Cardiac septum (tissue), 1 donor: ENCODE data around the gene RTEL1. TPM values are rescaled to one million over a fixed set of nuclear protein-coding genes. Genes with fewer than 3 reads are reported as not detected.
A peak's percentile ranks its signal among the peaks of the same experiment; 100 is the strongest.
"Not testable (repeated sequence)": the region's sequence is repeated elsewhere in the genome, so short reads cannot be mapped to it uniquely, and the experiment has no call there.

Experiments used
- DNase-seq: peaks from one replicate; pipeline ENCODE4 v3.0.0-alpha.2; 2020; ENCODE audit warnings: low spot score
- intact Hi-C: fragments of 100-400 bp; cut with DNase I; formaldehyde crosslinking; loops from one replicate; pipeline ENCODE4 v1.14.0; 2022
- total RNA-seq: library from RNA; stranded (reverse); fragmentation: NEBNext Ultra II Directional; extraction: Animal tissue kit (Norgen Biotek cat#: 25700); gene quantifications from one replicate; pipeline ENCODE4 v1.2.1, GENCODE V29; 2021
- donor health status: DM: no; HTN: no; CAD: no.

RTEL1 gene
- total RNA-seq, 1 donor from 2014 or later: 10.5 TPM

GRCh38 chr20:63663332-63664066 is 5.4 kb downstream of the RTEL1 start:
- no peak for DNase-seq
- intact Hi-C loops: no loop called here

DNA sequence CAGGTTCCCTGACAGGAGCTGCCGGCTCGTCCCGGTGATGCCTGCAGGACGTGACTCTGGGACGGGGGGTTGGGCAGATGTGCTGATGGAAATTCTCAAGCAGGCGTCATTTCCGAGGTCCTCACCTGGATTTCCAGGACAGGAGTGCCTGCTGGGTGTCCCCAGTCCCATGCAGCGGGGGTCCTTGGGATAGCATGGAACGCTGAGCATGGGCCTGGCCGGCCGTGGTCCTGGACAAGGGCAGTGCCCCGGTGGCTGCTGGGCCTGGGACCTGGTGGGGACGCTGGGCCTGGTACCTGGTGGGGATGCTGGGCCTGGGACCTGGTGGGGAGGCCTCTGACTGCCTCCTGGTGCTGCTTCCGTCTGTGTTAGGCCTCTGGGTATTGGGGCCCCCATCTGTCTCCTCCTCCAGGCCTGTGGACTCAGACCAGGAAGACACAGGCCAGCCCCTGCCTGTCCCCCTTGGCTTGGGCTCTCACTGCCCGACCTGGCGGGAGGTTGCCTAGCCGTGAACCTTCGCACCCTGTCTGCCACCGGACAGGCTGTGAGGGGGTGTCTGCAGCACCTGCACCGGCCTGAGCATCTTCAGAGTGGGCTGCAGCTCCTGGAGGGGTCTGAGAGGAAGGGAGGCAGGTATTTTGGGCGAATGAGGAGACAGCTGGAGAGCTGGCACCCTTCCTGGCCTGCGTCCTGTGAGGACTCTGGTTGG is 6.2 kb downstream of the RTEL1 start:
- no peak for DNase-seq
- intact Hi-C loops: no loop called here

DNA sequence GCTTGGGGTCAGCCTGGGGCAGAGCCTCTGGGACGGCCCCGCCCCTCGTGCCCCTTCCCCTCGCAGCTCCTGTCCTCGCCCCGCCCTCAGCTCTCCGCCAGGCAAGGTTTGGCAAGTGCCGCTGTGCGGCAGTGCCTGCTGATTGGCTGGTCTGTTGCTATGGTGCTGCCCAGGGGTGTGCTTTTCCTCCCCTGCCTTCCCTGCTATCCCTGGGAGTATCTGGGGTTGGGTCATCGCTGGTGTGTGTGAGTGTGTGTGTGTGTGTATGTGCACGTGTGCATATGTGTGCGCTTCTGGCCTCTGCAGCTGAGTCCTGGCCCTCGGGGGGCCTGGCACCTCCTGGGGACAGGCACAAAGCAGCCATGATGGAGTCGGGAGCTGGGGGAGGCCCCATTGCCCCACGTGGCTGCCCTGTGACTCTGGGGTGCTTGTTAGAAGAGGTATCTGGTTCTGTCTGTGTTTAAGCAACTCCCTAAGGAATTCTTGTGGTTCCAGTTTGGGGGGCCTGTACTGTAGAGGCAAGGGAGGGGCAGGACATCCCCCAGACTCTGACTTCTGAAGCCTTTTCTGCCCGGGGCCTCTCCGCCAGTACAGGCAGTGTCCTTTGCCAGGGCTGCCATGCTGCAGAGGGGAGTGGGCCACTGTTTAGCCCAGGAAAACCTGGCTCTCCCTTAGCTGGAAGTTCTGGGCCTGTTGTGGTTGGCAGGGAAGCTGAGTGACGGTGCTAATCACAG is 6.9 kb downstream of the RTEL1 start:
- intact Hi-C loops: no loop called here

DNA sequence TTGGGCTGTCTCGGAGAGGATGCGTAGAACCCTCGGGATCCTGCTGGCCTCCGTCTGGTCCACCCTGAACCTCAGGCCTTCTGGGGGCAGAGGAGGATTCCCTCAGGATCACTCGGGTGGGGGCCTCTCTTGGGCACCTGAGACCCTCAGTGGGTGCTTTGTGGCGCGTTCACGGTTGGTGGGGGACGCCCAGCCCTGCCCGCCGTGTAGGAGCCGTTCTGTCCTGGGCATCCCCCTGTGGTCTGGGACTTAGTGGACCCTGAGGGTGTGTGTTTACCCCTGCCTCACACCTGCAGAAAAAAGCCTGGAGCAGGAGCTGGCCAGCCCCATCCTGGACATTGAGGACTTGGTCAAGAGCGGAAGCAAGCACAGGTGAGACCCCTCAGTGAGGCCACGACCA is 7.6 kb downstream of the RTEL1 start:
- intact Hi-C loops: no loop called here
- DNase-seq: no peak

More for the DNA sequence above, 6.9 kb downstream of the RTEL1 start:
- no peak for DNase-seq

DNA sequence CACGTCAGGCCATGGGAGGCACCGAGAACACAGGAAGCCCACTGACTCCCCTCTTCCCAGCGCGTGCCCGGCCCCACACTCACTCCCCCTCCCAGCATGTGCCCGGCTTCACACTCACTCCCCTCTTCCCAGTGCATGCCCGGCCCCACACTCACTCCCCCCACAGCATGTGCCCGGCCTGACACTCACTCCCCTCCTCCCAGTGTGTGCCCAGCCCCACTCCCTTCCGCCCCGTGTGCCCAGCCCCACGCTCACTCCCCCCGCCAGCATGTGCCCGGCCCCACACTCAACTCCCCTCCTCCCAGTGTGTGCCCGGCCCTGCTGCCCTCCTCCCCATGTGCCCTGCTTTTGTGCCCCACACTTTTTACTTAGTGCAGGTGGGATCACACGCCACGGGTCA is 9.7 kb downstream of the RTEL1 start:
- intact Hi-C loops: no loop called here
- DNase-seq: no peak

DNA sequence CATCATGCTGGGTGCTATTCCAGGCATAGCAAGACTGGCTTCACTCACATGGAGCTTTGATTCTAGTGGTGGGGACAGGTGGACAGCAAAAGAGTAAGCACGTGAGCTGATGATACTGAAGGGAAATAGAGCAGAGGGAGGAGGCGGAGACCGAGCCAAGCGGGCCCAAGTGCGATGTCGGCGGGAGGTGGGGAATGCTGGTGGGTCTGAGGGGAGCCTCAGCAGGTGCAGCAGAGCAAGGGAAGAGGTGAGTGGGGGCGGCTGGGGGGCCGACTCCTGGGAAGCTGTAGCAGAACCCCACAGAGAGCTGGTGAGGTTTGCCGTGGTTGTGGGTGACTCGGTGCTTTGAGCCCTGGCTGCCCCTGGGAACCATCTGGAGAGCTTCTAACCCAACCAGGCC is 10.2 kb downstream of the RTEL1 start:
- intact Hi-C loops: no loop called here
- no peak for DNase-seq

DNA sequence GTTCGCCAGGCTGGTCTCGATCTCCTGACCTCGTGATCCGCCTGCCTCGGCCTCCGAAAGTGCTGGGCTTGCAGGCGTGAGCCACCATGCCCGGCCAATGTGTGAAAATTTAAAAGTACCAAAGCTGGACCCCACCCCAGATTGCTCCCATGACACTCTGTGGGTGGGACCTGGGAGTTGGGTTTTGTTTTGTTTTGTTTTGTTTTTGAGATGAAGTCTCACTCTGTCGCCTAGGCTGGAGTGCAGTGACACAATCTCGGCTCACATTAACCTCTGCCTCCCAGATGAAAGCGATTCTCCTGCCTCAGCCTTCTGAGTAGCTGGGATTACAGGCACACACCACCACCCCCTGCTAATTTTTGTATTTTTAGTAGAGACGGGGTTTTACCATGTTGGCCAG is 13.6 kb downstream of the RTEL1 start:
- DNase-seq, intact Hi-C loops: not testable (repeated sequence)

GRCh38 chr20:63672666-63673065 is 14.6 kb downstream of the RTEL1 start:
- intact Hi-C loops: no loop called here
- no peak for DNase-seq

DNA sequence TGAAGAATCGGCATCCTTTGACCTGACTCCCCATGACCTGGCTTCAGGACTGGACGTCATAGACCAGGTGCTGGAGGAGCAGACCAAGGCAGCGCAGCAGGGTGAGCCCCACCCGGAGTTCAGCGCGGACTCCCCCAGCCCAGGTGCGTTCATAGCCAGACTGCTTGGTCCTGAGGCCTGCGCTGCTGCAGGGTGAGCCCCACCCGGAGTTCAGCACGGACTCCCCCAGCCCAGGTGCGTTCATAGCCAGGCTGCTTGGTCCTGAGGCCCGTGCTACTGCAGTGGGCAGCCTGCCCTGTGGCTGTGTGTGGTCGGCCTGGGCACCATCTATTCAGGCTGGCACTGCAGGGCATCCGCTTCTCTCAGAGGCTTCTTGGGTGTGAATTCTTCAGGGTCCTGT is 15.8 kb downstream of the RTEL1 start:
- intact Hi-C loops: no loop called here

DNA sequence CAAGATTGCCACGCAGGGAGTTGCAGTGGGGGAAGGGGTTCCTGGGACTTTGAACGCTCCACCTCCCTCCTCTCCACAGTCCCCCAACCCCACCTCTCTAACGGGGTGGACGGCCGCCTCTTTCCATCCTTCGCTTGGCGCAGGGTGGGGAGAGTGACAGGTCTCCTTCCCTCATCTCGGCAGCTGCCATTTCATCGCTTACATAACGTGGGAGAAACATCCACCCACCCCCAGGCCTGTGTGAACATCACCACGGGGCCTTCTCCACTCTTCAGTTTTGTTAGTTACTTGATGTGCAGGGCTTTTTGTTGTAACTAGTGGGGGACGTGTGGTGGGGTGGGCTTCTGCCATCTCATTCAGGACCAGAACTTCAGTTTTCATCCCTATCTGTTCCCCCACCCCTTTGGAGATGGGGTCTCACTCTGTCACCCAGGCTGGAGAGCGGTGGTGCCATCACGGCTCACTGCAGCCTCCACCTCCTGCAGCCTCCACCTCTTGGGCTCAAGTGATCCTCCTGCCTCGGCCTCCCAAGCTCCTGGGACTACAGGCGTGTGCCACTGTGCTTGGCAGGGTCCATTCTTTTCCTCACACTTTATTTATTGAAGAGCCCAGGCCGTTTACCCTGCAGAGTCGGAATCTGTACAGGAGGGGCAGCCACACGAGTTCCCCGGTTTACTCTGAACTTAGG is 17.7 kb downstream of the RTEL1 start:
- no peak for DNase-seq
- intact Hi-C loops: no loop called here

More for the DNA sequence above, 15.8 kb downstream of the RTEL1 start:
- DNase-seq: no peak

DNA sequence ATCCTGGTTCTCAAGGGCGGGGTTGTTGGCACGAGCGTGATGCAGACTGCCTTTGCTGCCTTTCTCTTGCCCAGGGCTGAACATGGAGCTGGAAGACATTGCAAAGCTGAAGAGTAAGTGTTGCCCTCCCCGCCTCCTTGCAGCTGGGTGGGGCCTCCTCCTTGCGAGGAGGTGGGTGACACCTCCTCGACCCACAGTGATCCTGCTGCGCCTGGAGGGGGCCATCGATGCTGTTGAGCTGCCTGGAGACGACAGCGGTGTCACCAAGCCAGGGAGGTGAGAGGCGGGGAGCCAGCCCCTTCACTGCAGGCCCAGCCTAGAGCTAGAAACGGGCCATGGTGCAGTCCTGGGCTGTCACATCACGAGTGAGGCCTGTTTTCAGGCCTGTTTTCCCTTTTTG is 20.0 kb downstream of the RTEL1 start:
- no peak for DNase-seq
- intact Hi-C loops: no loop called here

DNA sequence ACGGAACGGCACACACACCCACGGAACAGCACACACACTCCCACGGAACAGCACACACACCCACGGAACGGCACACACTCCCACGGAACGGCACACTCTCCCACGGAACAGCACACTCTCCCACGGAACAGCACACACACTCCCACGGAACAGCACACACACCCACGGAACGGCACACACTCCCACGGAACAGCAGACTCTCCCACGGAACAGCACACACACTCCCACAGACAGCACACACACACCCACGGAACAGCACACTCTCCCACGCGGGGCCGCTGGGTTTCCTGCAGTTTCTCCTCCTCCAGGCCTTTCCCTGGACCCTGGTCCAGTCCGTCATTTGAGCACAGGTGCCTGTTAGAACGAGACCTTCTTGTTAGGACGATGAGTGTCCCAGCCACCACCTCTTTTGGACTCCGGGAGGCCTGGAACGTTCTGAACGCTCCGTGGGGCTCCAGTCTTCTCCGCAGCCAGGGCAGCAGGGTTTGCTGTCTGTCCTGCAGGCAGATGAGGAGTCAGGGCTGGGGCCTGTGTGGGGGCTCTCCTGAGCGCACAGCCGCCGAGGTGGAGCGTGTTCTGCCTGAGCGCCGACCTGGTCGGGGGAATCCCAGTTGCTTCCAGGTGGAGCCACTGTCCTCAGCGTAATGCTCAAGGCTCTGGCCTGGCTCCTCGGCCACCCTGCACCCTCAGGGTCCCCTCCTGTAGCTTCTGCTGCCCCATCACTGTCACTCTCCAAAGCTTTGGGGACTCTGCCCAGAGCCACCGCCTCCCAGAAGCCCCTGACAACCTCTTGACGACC is 20.8 kb downstream of the RTEL1 start:
- no peak for DNase-seq
- intact Hi-C loops: no loop called here

GRCh38 chr20:63679799-63680305 is 21.7 kb downstream of the RTEL1 start:
- intact Hi-C loops: no loop called here
- no peak for DNase-seq

DNA sequence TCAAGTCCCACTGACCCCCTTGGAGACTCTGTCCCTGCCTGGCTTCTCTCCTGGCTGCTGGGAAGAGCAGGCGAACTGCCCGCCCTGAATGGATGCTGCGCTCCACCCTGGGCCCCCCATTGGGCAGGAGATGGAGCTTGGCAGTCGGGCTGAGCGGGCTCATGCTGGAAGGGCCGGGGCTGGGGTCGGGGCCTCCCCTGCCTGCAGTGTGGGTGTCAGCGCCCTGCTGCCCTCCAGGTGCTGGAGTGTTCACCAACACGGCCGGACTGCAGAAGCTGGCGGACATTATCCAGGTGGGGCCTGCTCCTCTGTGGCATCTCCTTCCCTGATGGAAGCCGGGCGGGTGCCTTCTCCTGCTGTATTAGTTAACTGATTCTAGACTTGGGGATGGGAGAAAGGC is 22.3 kb downstream of the RTEL1 start:
- intact Hi-C loops: no loop called here
- DNase-seq: no peak

DNA sequence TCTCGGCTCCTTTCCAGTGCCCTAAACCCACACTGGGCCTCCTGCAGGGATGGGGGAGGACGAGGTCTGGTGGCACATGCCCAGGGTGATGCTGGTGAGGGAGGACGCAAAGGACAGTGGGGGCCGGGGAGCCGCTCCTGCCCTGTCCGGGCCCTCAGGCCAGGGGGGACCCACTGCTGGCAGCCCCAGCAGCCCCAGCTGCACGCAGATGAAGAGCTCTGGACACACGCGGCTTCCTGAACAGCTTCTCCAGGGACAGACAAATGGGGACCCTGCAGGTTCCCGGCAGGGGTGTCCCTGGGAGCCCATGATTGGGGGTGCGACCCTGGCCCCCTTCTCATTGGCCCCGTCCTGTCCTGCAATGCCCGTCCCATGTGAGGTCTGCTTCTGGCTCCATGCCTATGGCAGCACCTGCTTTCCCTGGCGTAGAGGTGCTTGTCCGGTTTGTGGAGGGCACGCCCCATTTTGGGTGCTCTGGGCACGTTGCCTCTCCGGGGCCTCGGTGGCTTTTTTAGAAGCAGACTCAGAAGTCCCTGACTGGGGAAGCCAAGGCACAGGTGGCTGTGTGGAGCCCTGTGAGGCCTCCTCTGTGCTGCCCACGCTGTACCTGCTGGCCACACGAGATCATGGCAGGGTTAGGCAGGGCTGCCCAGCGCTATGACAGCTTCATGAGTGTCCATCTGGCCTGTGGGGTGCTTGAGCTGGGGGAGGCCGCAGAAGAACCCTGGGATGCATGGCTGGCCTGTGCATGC is 22.9 kb downstream of the RTEL1 start:
- DNase-seq: no peak
- intact Hi-C loops: no loop called here

DNA sequence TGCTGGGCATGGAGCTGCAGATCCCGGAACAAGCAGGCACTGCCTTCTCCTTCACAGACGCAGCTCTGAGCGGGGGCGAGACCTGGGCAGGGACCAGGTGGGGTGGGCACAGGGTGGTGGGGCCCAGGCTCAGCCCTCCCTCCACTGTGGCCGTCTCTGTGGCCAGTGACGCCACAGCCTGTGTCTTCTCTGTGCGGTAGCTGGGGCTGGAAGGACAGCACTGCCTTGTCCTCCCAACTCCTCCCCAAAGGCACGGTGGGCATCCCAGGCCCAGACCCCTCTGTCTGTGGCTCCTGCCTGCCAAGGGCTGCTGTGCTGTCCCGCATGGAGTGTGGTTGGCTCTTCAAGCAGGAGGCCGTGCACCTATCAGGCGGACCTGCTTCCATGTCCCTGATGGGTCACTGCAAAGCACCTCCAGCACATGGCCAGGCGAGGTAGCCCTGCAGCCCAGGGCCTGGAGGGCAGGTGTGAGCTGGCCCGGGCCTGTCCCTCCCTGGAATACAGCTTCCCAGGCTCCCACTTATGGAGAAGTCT is 23.6 kb downstream of the RTEL1 start:
- DNase-seq: no peak
- intact Hi-C loops: no loop called here

DNA sequence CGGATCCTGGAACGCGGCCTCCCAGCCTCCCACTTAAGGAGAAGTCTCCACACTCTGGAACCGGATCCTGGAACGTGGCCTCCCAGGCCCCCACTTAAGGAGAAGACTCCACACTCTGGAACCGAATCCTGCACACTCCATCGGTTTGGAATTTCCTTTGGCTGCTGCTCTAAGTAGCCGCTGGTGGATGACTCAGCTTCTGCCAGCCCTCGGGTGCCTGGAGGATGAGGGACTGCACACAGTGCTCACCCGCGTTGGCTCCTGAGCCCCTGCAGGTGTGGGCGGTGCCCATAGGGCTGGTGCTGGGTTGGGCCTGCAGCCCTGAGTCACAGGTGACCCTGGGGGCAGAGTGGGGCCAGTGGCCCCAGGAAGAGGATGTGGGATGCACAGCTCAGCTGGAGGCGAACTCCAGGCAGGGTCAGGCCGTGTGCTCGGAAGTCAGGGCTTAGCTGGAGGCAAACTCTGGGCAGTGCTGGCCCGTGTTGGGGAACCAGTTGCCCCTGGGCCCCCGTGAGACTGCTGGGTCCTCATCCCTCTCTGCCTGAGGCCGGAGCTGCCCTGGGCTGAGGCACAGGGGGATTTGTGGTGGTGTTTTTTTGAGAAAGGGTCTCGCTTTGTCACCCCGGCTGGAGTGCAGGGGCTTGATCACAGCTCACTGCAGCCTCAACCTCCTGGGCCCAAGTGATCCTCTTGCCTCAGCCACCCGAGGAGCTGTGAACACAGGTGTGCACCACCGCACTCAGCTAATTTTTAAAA is 24.4 kb downstream of the RTEL1 start:
- DNase-seq: peak; percentile 85
- intact Hi-C loops: no loop called here
